HG02870 (cell line): ENCODE measurements around the gene TSEN15.

Experiments used
- ATAC-seq: cut with Tn5 transposase; IDR thresholded peaks from one replicate; pipeline ENCODE4 v1.9.1; 2021; ENCODE audit warnings: mild to moderate bottlenecking, moderate library complexity; ENCODE audit not compliant: unreplicated experiment

Gene TSEN15

GRCh38 chr1:184051485-184052193 lies at the start of gene TSEN15:
TSEN15 (plus strand) TSS chr1:184051730; CDS start chr1:184051756, 26 bp downstream.
- ATAC-seq = peak; percentile 95

- ATAC-seq = no peak
Observed at GRCh38 chr1:184002071-184002470, 49.5 kb upstream of the TSEN15 start.

GRCh38 chr1:184004935-184005334 lies 46.6 kb upstream of the TSEN15 start:
- no peak for ATAC-seq

- ATAC-seq = no peak
Observed at GRCh38 chr1:184005506-184005905, 46.0 kb upstream of the TSEN15 start.

GRCh38 chr1:184010788-184011187 lies 40.7 kb upstream of the TSEN15 start:
- no peak for ATAC-seq

- no peak for ATAC-seq
Observed at GRCh38 chr1:184012187-184012586, 39.3 kb upstream of the TSEN15 start.

- ATAC-seq = no peak
Observed at GRCh38 chr1:184014271-184014670, 37.3 kb upstream of the TSEN15 start.

- no peak for ATAC-seq
Observed at GRCh38 chr1:184016169-184016568, 35.4 kb upstream of the TSEN15 start.

GRCh38 chr1:184017306-184017705 lies 34.2 kb upstream of the TSEN15 start:
- no peak for ATAC-seq

GRCh38 chr1:184018622-184019021 lies 32.9 kb upstream of the TSEN15 start:
- no peak for ATAC-seq

- ATAC-seq = no peak
Observed at GRCh38 chr1:184019069-184019468, 32.5 kb upstream of the TSEN15 start.

- ATAC-seq = no peak
Observed at GRCh38 chr1:184019506-184019905, 32.0 kb upstream of the TSEN15 start.

- ATAC-seq = no peak
Observed at GRCh38 chr1:184020328-184020727, 31.2 kb upstream of the TSEN15 start.

- ATAC-seq = no peak
Observed at GRCh38 chr1:184020855-184021254, 30.7 kb upstream of the TSEN15 start.

- ATAC-seq = no peak
Observed at GRCh38 chr1:184021728-184022127, 29.8 kb upstream of the TSEN15 start.

GRCh38 chr1:184022668-184023067 lies 28.9 kb upstream of the TSEN15 start:
- ATAC-seq = no peak

- no peak for ATAC-seq
Observed at GRCh38 chr1:184023171-184023570, 28.4 kb upstream of the TSEN15 start.

GRCh38 chr1:184025242-184025675 lies 26.3 kb upstream of the TSEN15 start:
- ATAC-seq = no peak

- ATAC-seq = no peak
Observed at GRCh38 chr1:184027826-184028695, 23.5 kb upstream of the TSEN15 start.

- no peak for ATAC-seq
Observed at GRCh38 chr1:184028854-184029623, 22.5 kb upstream of the TSEN15 start.

GRCh38 chr1:184030433-184031091 lies 21.0 kb upstream of the TSEN15 start:
- no peak for ATAC-seq
